ENCODE measurements around the gene TNS3.
"Not testable (repeated sequence)": the region's sequence is repeated elsewhere in the genome, so short reads cannot be mapped to it uniquely, and the experiment has no call there.

TNS3 gene

DNA sequence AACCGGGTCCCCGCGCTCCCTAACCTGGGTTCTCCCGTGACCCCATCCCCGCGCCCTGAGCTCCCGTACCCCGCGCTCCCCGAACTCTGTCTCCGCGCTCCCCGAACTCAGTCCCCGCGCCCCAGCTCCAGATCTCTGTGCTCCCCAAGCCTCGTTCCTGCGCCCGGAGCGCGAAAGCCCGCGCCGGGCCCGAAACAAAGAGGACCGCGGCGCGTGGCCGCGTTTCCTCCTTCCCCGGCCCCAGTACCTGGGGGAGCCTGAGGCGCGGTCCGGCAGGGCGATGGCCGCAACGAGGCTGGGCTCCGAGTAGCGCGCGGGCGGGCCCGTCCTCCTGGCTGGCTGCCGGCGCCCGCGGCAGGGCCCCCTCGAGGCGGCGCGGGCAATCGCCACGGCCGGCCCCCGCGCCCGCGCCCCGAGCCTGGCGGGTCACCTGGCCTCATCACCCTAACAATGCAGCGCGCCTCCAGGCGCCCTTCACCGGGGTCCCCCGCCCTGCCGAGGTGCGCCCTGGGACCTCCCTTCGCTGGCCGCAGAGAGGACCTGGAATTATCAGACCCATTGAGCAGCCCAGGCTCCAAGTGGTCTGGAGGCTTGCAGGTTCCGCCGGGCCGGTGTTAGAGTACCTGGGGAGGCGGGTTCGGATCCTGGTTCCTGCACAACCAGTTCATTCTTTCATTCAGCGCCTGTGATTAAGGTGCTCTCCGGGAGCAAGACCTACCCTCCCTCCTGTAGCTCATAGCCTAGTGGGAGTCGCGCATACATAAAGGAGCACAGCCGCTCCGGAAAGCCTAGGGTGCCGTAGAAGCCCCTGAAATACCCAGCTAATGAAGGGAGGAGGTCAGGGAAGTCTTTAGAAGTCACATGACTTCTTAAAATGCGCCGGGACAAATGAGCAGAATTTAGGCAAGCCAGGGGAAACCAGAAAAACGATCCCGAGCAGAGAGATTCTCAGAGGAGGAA, at the start of gene TNS3:
TNS3 (minus strand) TSS at position 308 of the 960 bp plus-strand sequence. CDS start 142,475 bp downstream, outside the sequence.
- no peak for DNase-seq (ENCODE audit: low read depth in 2 of 2)

GRCh38 chr7:47631711-47632110, 49.8 kb upstream of the TNS3 start:
- DNase-seq (ENCODE audit: low read depth in 2 of 2) = no peak

DNA sequence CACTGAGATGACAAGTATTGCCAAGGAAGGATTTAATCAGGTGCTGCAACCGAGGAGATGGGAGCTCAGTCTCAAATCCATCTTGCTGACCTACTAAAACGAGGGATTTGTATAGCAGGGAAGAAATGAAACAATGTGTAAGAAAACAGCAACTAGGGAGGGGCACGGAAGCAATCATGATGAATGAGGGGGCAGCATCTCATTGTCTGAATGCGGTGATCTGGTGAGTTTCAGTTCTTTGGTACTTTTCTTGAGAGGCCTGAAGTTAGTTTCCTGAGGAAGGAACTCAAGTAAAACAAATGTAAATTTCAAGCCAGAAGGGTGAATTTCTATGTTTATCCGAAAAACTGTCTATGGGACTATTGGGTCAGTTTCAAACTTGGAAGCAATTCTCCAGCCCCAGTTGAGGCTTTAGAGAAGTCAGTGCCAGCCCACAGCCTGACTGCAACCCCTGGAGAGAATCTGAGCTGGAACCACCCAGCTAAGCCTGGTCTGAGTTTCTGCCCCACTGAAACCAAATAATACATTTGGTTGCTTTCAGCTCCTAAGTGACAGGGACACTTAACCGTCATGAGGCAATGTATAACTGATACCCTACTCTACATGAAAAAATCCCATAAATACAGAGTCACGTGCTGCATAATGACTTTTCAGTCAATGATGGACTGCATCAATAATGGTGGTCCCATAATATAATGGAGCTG, 45.8 kb upstream of the TNS3 start:
- no peak for DNase-seq (ENCODE audit: low read depth in 2 of 2)

DNA sequence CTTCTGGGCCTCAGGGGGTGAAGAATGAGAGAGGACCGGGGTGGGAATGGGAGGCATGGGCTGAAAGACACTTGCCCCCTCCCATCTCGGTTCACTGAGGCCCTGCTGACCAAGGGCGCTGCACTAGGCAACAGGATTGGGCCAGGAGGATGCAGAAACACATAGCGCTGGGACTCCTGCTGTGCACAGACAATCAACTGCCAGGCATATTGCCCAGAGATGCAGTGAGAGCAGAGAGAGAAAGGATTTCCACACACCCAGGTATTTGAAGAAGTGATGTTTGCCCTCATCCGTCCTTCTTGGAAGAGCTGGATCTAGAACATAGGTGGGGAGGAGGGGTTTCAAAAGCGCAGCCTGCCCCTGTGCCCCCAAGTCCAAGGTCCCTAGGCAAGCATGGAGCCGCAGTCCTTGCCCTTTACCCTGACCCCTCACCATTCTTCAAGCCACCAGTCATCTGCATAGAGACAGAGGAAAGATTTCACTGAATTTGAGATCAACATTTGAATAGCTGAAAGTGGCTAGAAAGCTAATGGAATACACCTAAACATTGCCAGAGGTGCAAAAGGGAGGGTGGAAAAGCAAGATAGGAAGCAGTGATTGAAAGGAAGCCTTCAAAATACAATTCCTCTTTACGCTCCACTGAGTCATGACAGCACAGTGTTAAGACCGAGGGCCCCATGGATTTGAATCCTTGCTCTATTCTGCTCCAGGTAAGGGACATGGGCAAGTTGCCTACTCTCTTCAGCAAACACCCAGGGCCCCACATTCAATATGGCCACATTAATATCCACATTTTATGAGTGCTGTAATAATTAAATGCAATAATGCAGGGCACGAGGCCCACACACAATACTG, 44.2 kb upstream of the TNS3 start:
- DNase-seq (ENCODE audit: low read depth in 2 of 2) = no peak

DNA sequence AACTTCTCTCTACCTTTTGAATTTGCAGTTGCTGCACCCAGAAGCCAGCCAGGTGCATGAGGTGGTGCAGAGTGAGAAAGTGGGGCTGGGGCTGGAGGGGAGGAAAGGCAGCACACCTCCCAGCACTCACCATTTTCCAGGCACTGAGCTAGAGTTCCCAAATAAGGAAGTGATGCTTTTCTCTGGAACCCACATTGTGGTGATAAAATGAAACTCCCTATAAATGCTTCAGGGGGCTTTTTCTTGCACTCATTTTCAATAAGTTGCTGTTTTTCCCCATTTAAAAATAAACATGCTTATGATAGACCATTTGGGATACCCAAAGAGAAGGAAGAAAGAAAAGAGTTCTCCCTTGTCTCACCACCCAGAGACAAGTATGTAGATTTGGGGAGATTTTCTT, 42.8 kb upstream of the TNS3 start:
- DNase-seq (ENCODE audit: low read depth in 2 of 2) = no peak

DNA sequence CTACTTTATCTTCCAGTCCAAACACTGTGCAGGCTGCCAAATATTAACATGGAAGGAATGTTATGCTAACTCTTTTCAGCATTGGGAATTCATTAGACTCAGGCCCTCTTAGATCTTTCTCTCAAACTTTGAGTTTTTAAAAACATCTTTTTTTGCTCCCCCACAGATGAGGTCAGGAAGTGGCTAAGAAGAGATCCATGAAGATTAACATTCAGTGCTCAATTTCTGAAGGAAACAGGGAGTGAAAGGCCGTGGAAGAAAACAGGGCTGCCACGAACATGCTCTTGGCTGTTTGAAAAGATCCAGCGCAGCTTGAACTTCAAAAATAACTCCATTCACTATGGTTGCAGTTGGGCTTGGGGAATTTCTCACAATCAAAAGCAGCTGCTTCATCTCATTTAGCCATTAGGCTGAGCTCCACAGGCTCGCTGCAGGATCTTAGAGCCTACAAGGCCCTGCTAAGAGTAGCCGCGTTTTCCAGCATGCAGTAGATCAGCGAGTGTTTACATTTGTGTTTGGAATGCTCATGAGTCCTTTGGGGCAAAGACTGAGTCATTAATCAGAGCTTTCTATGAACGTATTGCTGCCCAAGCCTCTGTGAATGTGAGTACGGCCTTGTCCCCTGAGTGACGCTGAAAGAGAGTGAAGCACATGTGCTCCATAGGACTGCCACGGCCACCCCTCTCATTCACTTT, 41.2 kb upstream of the TNS3 start:
- no peak for DNase-seq (ENCODE audit: low read depth in 2 of 2)

DNA sequence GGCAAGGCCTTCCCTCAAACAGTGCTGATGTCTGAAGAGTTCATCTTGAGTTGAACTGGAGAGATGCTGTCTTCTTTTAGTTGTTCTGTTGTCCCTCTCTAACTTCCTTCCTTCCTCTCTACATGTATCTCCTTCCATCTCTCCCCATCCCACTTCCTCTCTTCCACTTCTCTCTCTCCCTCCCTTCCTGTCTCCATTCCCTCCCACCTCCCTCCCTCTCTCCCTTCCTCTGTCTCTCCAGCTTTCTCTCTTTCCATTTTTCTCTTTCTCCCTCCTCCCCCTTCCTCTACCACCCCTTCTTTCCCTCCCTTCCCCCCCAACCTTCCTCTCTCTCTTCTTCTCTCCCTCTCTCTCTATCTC, 40.7 kb upstream of the TNS3 start:
- no peak for DNase-seq (ENCODE audit: low read depth in 2 of 2)

DNA sequence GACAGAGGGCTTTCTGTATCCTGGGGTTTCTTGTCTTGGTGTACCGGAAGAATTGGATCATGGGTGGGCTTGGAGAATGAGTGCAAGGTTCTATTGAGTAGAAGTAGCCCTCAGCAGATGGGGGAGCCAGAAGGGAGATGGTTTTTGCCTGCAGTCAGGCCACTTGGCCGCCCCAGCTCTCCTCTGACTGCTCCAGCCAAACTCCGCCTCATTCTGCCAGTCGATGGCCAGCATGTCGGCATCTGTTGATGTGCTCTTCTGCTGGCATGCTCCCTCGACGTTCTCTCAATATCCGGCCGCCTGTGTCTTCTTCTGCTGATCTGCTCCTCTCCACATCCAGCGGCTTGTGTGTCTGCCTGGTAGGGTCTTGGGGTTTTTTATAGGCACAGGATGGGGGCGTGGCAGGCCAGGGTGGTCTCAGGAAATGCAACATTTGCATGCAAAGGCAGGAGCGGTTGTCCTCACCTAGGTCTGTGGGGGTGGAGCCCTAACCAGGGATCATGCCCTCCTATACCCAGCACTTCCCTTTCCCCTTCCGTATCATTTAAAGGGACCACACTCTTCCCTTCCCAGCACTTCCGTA, 40.2 kb upstream of the TNS3 start:
- DNase-seq (ENCODE audit: low read depth in 2 of 2) = no peak

GRCh38 chr7:47621347-47621746, 39.4 kb upstream of the TNS3 start:
- no peak for DNase-seq (ENCODE audit: low read depth in 2 of 2)

DNA sequence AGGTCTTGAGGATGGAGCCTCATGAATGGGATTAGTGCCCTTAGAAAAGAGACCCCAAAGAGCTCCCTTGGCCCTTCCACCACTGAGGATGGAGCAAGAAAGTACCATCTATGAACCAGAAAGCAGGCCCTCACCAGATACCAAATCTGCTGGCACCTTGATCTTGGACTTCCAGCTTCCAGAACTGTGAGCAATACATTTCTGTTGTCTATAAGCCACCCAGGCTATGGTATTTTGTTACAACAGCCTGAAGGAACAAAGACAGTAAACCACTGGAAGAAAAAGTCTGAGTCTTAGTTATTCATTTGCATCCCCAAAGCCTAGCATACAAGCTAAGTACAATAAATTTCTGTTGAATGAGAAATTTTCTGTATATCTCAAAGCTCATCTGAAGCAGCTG, 37.9 kb upstream of the TNS3 start:
- DNase-seq (ENCODE audit: low read depth in 2 of 2) = no peak

DNA sequence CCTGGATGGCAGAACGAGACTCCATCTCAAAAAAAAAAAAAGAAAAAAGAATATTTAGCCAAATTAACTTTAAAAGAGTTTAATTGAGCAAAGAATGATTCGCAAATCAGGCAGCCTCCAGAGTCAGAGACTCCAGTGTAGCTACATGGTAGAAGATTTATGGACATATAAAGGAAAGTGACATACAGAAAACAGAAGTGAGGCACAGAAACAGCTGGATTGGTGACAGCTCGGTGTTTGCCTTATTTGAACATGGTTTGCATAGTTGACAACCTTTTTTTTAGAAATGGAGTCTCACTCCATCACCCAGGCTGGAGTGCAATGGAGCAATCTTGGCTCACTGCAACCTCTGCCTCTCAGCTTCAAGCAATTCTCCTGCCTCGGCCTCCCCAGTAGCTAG, 35.2 kb upstream of the TNS3 start:
- no peak for DNase-seq (ENCODE audit: low read depth in 2 of 2)

- DNase-seq (ENCODE audit: low read depth in 2 of 2) = no peak
Measured at GRCh38 chr7:47614450-47614849, 32.5 kb upstream of the TNS3 start.

- no peak for DNase-seq (ENCODE audit: low read depth in 2 of 2)
Measured at GRCh38 chr7:47611045-47611511, 29.2 kb upstream of the TNS3 start.

- DNase-seq (ENCODE audit: low read depth in 2 of 2) = no peak
Measured at GRCh38 chr7:47610506-47611044, 28.7 kb upstream of the TNS3 start.

DNA sequence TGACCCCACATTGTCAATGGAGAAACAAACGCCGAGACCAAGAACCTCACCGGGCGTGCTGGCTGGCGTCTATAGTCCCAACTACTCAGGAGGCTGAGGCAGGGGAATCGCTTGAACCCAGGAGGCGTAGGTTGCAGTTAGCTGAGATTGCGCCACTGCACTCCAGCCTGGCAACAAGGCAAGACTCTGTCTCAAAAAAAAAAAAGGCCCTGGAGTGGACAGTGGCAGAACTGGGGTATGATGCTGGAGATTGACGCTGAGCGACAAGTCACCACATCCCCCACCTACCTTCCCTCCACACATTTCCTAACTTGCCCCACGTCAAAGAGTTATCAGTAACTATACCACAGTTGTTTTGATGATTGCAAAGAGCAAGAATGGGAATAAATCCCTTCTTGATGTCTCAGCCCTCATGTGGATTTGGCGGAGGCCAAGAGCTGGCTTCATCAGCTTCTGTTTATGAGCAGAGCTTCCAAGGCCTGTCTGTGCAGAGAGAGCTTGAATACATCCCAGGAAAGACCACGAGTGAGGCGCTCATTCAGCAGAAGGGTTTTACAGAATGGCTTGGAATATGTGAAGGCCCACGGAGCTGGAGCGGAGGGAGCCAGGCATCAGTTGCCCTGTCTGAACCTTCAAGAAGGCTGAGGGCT, 28.0 kb upstream of the TNS3 start:
- DNase-seq (ENCODE audit: low read depth in 2 of 2) = no peak

DNA sequence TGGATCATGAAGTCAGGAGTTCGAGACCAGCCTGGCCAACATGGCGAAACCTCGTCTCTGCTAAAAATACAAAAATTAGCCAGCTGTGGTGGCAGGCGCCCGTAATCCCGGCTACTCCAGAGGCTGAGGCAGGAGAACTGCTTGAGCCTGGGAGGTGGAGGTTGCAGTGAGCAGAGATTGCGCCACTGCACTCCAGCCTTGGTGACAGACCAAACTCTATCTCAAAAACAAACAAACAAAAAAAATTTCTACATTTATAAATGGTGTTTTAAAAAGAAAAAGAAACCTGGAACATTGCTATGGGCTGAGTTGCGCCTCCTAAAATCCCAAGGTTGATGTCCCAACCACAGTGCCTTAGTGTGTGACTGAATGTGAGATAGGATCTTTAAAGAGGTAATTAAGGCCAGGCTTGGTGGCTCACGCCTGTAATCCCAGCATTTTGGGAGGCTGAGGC, 24.7 kb upstream of the TNS3 start:
- DNase-seq (ENCODE audit: low read depth in 2 of 2) = not testable (repeated sequence)

GRCh38 chr7:47605816-47606575, 24.1 kb upstream of the TNS3 start:
- DNase-seq (ENCODE audit: low read depth in 2 of 2) = no peak

DNA sequence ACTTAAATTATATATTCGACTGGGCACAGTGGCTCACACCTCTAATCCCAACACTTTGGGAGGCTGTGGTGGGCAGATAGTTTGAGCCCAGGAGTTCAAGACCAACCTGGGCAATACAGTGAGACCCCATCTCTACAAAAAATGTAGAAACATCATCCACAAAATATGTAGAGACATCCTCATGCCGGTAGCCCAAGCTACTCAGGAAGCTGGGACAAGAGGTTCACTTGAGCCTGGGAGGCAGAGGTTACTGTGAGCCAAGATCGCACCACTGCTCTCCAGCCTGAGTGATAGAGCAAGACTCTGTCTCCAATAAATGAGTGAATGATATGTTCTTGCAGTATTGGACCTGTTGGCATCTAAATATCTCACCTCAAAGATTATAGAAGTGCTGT, 22.6 kb upstream of the TNS3 start:
- DNase-seq (ENCODE audit: low read depth in 2 of 2) = no peak

GRCh38 chr7:47603514-47604255, 21.8 kb upstream of the TNS3 start:
- DNase-seq (ENCODE audit: low read depth in 2 of 2) = not testable (repeated sequence)
